ENCODE results near the gene TAF11L11. TPM values are rescaled to one million over a fixed set of nuclear protein-coding genes. Genes with fewer than 3 reads are reported as not detected.
"Not testable (repeated sequence)": the region's sequence is repeated elsewhere in the genome, so short reads cannot be mapped to it uniquely, and the experiment has no call there.

The TAF11L11 gene
- total and polyA plus RNA-seq, 2 experiments from 2014 or later: not detected

DNA sequence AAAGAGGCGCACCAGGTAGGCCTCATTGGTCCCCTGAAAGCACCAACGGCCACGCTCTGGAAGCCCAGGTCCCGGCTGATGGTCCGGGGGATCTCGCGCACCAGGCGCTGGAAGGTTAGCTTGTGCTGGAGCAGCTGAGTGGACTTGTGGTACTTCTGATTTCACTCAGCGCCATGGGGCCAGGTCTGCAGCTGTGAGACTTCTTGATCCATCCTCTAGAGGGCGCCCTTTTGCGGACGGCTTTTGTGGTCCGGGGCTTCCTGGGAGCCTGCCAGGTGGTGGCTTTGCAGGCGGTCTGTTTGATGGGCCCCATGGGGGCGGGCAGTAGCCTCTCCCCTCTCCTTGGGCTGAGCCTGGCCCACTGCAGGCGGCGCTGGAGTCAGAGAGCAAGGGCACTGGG, 16.6 kb downstream of the TAF11L11 start:
- DNase-seq: no peak

DNA sequence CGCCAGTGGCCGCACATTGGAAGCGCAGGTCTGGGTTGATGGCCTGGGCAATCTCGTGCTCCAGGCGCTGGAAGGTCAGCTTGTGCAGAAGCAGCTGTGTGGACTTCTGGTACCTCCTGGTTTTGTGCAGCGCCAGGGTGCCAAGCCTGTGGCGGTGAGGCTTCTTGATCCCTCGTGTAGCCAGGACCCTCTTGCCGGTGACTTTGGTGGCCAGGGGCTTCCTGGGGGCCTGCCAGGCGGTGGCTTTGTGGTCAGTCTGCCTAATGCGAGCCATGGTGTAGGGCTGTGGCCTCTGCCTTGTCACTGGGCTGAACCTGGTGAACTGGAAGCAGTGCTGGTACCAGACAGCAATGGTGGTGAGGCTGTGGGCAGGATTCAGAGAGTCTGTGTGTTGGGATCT, 21.7 kb downstream of the TAF11L11 start:
- Histone ChIP-seq H2AFZ (no peak overlapping the region), H3K4me2 (ENCODE audit: unreplicated experiment) (no peak overlapping the region), H3K27ac (no peak overlapping the region), H3K9me2 (ENCODE audit: insufficient read depth) (no peaks in the 10 kb centered on the region), H3F3A (ENCODE audit: insufficient read depth) (no peaks in the 10 kb centered on the region), H4K20me1 (ENCODE audit: insufficient read depth) (no peaks in the 10 kb centered on the region), H3K36me3 (ENCODE audit: low read depth) (no peaks in the 10 kb centered on the region), H3K4me3 (no peak overlapping the region), H3K27me3 (replicated peaks; ENCODE audit: insufficient read depth) (no peaks in the 10 kb centered on the region), H3K79me2 (ENCODE audit: insufficient read depth) (no peaks in the 10 kb centered on the region), H3K9ac (no peak overlapping the region), H3K9me3 (ENCODE audit: low read depth) (no peaks in the 10 kb centered on the region), H3K4me1 (ENCODE audit: insufficient read depth) (no peaks in the 10 kb centered on the region)
- no peak for TF ChIP-seq EZH2 (IDR thresholded peaks at IDR 0.05; ENCODE audit: insufficient read depth, poor library complexity, severe bottlenecking)
- no peak for TF ChIP-seq EZH2phosphoT487 (IDR thresholded peaks at IDR 0.05; ENCODE audit: insufficient read depth, low read depth)
- DNase-seq: no peak
- 63 to 66% methylated on average over 11 of the region's 11 CpGs for WGBS, 2 experiments (ENCODE audit: low coverage in 1 of 2, low lambda C conversion rate in 2 of 2, missing lambda C conversion rate in 2 of 2)
- in situ Hi-C loops (cut with MboI): no loop called here

More for the DNA sequence above, 16.6 kb downstream of the TAF11L11 start:
- Histone ChIP-seq H4K20me1 (ENCODE audit: insufficient read depth) (no peaks in the 10 kb centered on the region), H3K4me1 (ENCODE audit: insufficient read depth) (no peaks in the 10 kb centered on the region), H3K27ac (no peak overlapping the region), H3K9me2 (ENCODE audit: insufficient read depth) (no peaks in the 10 kb centered on the region), H2AFZ (no peak overlapping the region), H3K36me3 (ENCODE audit: low read depth) (no peaks in the 10 kb centered on the region), H3F3A (ENCODE audit: insufficient read depth) (no peaks in the 10 kb centered on the region), H3K9ac (no peak overlapping the region), H3K4me2 (ENCODE audit: unreplicated experiment) (no peak overlapping the region), H3K4me3 (no peak overlapping the region), H3K9me3 (ENCODE audit: low read depth) (no peaks in the 10 kb centered on the region), H3K79me2 (ENCODE audit: insufficient read depth) (no peaks in the 10 kb centered on the region), H3K27me3 (replicated peaks; ENCODE audit: insufficient read depth) (no peaks in the 10 kb centered on the region)
- in situ Hi-C loops (cut with MboI): no loop called here
- no peak for TF ChIP-seq EZH2 (IDR thresholded peaks at IDR 0.05; ENCODE audit: insufficient read depth, poor library complexity, severe bottlenecking)
- no peak for TF ChIP-seq EZH2phosphoT487 (IDR thresholded peaks at IDR 0.05; ENCODE audit: insufficient read depth, low read depth)
- WGBS, 2 experiments (ENCODE audit: low coverage in 1 of 2, low lambda C conversion rate in 2 of 2, missing lambda C conversion rate in 2 of 2): 66 to 73% methylated on average over 15 to 16 of the region's 17 CpGs

DNA sequence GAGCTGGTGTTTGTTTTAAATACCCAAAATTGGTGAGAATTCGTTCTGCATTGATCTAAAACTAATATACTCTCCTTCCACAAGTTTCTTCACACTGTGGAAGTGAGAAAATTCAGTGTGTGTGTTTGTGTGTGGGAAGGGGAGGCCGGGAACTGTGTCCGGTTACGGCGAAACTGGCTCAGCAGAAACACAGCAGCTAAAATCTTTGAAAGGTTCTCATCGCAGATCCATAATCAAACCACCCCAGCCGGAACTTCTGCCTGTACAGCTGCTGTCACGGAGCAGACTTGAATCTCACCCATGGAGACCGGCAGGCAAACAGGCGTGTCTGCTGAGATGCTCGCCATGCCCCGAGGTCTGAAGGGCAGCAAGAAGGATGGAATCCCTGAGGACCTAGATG, 27.8 kb downstream of the TAF11L11 start, which contains the start of gene TAF11L13:
Gene TAF11L13, plus strand, starts transcription at position 301 of the 400 bp plus-strand sequence.
- H3K4me1 ChIP-seq (ENCODE audit: insufficient read depth); H3K9ac ChIP-seq; in situ Hi-C loops (cut with MboI); H3K9me2 ChIP-seq (ENCODE audit: insufficient read depth); H3K27ac ChIP-seq; H3F3A ChIP-seq (ENCODE audit: insufficient read depth); H3K4me3 ChIP-seq; H4K20me1 ChIP-seq (ENCODE audit: insufficient read depth); DNase-seq; H3K79me2 ChIP-seq (ENCODE audit: insufficient read depth); H3K36me3 ChIP-seq (ENCODE audit: low read depth); H3K4me2 ChIP-seq (ENCODE audit: unreplicated experiment); H2AFZ ChIP-seq; H3K27me3 ChIP-seq (replicated peaks; ENCODE audit: insufficient read depth); H3K9me3 ChIP-seq (ENCODE audit: low read depth): not testable (repeated sequence)
- 60 to 67% methylated on average over 10 to 11 of the region's 12 CpGs for WGBS, 2 experiments (ENCODE audit: low coverage in 1 of 2, low lambda C conversion rate in 2 of 2, missing lambda C conversion rate in 2 of 2)

DNA sequence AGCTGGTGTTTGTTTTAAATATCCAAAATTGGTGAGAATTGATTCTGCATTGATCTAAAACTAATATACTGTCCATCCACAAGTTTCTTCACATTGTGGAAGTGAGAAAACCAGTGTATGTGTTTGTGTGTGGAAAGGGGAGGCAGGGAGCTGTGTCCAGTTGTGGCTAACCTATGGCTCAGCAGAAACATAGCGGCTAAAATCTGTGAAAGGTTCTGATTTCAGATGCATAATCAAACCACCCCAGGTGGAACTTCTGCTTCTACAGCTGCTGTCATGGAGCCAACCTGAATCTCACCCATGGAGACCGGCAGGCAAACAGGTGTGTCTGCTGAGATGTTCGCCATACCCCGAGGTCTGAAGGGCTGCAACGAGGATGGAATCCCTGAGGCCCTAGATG, 30.2 kb downstream of the TAF11L11 start, which contains the start of gene TAF11L14:
Gene TAF11L14, plus strand, starts transcription at position 301 of the 400 bp plus-strand sequence.
- WGBS, 2 experiments (ENCODE audit: low coverage in 1 of 2, low lambda C conversion rate in 2 of 2, missing lambda C conversion rate in 2 of 2): 34 to 42% methylated on average over 5 of the region's 5 CpGs
- in situ Hi-C loops (cut with MboI): no loop called here
- Histone ChIP-seq H2AFZ (no peak within 1 kb of the TSS), H3K9me3 (ENCODE audit: low read depth) (no peaks in the 10 kb centered on the region), H3K4me1 (ENCODE audit: insufficient read depth) (no peaks in the 10 kb centered on the region), H3F3A (ENCODE audit: insufficient read depth) (no peaks in the 10 kb centered on the region), H3K9me2 (ENCODE audit: insufficient read depth) (no peaks in the 10 kb centered on the region), H3K9ac (no peak within 1 kb of the TSS), H3K27me3 (replicated peaks; ENCODE audit: insufficient read depth) (no peaks in the 10 kb centered on the region), H3K79me2 (ENCODE audit: insufficient read depth) (no peaks in the 10 kb centered on the region), H3K4me2 (ENCODE audit: unreplicated experiment) (no peak within 1 kb of the TSS), H3K27ac (no peak within 1 kb of the TSS), H4K20me1 (ENCODE audit: insufficient read depth) (no peaks in the 10 kb centered on the region), H3K4me3 (no peak within 1 kb of the TSS), H3K36me3 (ENCODE audit: low read depth) (no peaks in the 10 kb centered on the region)
- TF ChIP-seq EZH2phosphoT487 (IDR thresholded peaks at IDR 0.05; ENCODE audit: insufficient read depth, low read depth): no peak
- no peak for TF ChIP-seq EZH2 (IDR thresholded peaks at IDR 0.05; ENCODE audit: insufficient read depth, poor library complexity, severe bottlenecking)
- no peak for DNase-seq

DNA sequence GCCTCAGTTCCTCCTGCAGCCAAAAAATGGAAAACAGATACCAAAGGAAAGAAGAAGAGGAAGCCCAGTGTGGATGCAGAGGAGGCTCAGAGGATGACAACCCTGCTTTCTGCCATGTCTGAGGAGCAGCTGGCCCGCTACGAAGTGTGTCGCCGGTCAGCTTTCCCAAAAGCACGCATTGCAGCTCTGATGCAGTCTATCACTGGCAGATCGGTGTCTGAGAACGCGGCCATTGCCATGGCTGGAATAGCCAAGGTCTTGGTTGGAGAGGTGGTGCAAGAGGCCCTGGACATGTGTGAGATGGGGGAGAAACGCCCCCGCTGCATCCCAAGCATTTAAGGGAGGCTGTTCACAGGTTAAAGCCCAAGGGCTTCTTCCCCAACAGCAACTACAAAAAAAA, 45.2 kb downstream of the TAF11L11 start:
- H3K9ac ChIP-seq; H4K20me1 ChIP-seq (ENCODE audit: insufficient read depth); H3K36me3 ChIP-seq (ENCODE audit: low read depth); H3K4me1 ChIP-seq (ENCODE audit: insufficient read depth); H3F3A ChIP-seq (ENCODE audit: insufficient read depth); H3K4me3 ChIP-seq; H3K27me3 ChIP-seq (replicated peaks; ENCODE audit: insufficient read depth); H2AFZ ChIP-seq; H3K4me2 ChIP-seq (ENCODE audit: unreplicated experiment); H3K27ac ChIP-seq; in situ Hi-C loops (cut with MboI); H3K79me2 ChIP-seq (ENCODE audit: insufficient read depth); H3K9me2 ChIP-seq (ENCODE audit: insufficient read depth); H3K9me3 ChIP-seq (ENCODE audit: low read depth); DNase-seq: not testable (repeated sequence)
- 54 to 65% methylated on average over 10 of the region's 10 CpGs for WGBS, 2 experiments (ENCODE audit: low coverage in 1 of 2, low lambda C conversion rate in 2 of 2, missing lambda C conversion rate in 2 of 2)

DNA sequence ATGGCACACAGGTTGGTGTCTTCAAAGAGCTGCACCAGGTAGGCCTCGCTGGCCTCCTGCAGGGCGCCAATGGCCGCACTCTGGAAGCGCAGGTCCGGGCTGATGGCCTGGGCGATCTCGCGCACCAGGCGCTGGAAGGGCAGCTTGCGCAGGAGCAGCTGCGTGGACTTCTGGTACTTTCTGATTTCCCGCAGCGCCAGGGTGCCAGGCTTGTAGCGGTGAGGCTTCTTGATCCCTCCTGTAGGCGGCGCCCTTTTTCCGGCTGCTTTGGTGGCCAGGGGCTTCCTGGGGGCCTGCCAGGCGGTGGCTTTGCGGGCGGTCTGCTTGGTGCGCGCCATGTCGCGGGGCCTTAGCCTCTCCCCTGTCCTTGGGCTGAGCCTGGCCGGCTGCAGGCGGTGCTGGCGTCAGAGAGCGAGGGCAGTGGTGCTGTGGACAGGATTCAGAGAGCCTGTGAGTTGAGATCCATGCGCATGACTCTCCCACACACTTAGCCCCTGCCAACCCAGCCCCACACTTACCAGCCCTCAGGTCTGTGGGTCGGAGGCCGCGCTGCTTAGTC, 51.3 kb downstream of the TAF11L11 start:
- H3K4me2 ChIP-seq (ENCODE audit: unreplicated experiment); DNase-seq; H3K27ac ChIP-seq; H3K9me2 ChIP-seq (ENCODE audit: insufficient read depth); H4K20me1 ChIP-seq (ENCODE audit: insufficient read depth); H2AFZ ChIP-seq; in situ Hi-C loops (cut with MboI); H3K36me3 ChIP-seq (ENCODE audit: low read depth); H3K27me3 ChIP-seq (replicated peaks; ENCODE audit: insufficient read depth); H3K79me2 ChIP-seq (ENCODE audit: insufficient read depth); H3F3A ChIP-seq (ENCODE audit: insufficient read depth); H3K9me3 ChIP-seq (ENCODE audit: low read depth); H3K9ac ChIP-seq; H3K4me3 ChIP-seq; H3K4me1 ChIP-seq (ENCODE audit: insufficient read depth): not testable (repeated sequence)
- WGBS, 2 experiments (ENCODE audit: low coverage in 1 of 2, low lambda C conversion rate in 2 of 2, missing lambda C conversion rate in 2 of 2): 83 to 85% methylated on average over 23 to 32 of the region's 32 CpGs
